HG03469 (cell line): ENCODE measurements around the gene ACRBP.
"Not testable (repeated sequence)": the region's sequence is repeated elsewhere in the genome, so short reads cannot be mapped to it uniquely, and the experiment has no call there.

Experiments
- ATAC-seq: cut with Tn5 transposase; IDR thresholded peaks from one replicate; pipeline ENCODE4 v1.9.1; 2021; ENCODE audit warnings: mild to moderate bottlenecking, moderate library complexity, moderate number of reproducible peaks; ENCODE audit not compliant: unreplicated experiment

Gene ACRBP

DNA sequence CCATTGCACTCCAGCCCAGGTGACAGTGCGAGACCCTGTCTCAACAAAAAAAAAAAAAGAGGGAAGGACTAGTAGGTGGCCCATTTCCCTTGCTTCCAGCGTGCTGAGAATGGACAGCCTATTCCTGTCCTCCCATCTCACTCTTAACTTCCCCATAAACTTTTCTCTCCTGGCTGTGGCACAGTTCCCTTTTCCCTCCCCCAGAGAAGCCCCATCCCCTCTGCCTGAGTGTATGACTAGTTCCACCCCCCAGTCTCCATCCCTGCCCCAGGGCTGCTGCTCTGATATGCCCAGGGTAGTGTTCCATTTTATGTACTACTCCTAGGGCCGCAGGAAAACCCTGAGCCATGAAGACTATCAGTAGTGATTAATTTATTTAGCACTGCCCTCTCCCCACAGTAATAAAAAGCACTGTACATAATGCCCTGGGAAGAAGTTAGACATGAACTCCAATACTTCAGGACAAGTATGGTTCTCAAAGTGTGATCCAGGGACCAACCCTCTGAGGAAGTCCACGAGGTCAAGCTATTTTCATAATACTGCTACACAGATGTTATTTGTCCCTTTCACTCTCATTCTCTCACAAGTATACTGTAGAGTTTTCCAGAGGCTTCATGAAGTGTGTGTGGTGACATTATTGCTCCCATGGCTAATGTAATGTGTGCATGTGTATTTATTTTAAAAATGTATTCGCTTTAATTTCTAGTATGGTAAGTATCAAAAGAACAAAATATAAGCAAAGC lies 28.6 kb downstream of the ACRBP start:
- no peak for ATAC-seq

DNA sequence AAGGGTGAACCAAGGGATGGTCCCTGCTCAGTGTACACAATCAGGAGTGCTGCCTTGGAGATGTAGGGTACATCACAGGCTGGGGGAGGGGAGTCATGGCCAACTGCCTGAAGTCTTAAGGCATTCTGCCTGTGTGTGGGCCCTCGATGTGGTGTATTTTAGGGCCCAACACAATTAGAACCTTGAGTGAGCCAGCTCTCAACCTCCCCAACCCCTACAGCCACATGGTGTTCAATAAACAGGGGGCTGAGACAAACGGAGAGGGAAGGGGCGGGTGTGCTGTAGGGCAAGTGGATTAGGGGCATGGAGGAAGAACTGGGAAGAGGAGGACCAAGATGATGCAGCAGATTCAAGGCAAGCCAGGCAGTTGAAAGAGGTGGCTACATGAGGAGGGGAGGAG lies 31.4 kb downstream of the ACRBP start:
- ATAC-seq = no peak

DNA sequence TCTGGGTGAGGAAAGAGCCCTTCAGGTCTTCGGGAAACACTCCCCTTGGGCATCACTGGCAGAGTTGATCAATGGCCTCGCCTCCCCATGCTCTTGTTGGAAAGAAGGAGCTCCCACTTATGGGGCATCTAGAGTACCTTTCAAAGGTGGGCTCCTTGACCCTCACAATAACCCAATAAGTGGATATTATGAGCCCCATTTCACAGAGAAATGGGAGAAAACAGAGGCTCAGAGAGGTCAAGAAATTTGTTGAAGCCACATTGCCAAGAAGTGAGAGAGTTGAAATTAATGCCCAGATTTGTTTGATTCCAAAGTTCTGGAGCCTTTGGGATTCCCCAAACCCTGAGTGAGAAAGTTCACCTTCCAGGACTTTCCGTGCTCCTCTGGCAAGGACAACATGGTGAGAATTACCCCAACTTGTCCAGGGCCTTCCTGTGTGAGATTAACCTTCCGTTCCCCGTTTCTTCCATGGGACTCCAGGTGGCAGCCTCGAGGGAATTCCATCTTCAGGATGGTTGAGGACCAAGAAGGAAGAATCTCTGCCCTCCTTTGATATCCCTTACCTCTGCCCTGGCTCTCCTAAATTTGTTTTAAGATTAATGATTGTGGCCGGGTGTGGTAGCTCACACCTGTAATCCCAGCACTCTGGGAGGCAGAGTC lies 32.6 kb downstream of the ACRBP start:
- no peak for ATAC-seq

DNA sequence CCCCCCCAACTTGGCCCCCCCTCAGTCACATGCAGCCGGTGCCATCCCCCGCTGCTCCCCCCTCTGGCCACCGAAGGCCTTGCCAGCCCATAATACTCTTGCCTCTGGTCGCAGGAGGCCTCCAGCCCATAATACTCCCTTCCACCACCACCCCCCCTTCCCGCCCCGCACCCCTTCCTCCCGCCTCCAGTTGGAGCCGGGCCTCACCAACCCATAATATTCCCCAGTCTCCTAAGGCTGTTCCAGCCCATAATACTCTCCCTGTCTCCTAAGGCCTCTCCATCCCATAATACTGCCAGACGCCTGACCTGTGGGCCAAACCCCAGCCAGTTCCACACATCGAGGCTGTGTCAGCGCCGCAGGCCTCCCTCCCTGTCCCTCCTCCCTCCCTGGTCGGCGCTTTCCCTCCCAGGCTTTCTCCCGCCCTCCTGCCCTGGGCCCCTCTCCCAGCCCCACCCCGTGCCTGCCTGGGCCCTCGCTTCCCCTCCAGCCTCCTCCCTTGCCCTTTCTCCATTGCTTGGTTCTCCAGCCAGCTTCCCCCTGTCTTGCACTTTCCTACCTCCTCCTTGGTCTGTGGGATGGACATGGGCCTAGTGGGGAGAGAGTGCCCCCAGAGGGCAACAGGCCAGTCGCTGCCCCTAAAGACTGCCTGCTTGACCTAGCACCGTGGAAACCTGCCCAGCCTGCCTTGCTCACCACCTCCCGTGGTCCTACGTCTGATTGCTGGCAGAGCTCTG lies 33.3 kb downstream of the ACRBP start:
- ATAC-seq = no peak

DNA sequence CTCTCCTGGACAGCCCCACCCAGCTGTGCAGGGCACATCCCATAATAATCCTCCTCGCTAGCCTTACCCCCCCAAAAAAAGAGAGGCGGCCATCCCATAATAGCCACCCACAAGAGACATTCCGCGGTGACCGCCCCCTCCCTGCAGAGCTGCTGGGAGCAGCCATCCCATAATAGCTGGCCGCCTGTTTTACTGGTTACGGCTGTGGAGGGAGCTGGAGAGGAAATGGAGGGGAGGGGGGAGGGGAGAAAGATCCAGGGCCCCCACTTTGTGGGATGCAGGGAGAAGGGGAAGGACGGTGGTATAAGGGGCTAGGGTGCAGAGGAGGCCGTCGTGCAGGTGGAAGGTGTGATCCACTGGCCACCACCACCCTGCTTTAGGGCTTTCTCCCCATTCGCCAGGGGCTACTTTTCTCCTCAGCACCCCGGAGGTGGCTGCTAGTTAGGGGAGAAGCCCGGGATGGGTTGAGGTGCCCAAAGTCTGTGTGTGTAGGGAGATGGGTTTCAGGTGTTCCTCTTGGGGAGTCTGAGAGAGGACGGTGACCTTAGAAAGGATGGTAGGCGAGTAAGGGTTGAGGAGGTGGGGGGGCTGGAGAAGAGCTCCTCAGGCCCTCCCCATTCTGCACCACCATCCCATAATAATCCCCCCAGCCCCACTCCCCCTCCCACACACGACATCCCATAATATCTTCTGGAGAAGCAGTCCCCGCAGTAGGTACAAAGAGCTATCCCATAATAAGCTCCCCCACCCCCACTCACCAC lies 34.0 kb downstream of the ACRBP start:
- no peak for ATAC-seq

DNA sequence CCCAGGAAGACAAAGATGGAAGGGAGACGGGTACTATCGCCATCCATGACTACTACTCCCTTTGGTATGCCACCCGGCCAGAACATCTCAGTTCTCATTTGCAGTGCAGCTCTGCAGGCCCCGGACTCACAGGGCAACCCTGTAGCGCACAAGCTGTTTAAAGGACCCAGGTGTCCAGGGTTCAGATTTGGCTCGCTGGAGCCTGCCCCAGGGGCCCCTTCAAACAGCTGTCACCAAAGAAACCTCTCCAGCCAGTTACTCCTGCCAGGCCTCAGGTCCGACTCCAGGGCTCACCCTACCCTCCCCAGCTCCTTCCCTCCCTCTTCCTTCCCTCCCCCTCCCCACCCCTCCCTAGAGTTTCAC lies 34.6 kb downstream of the ACRBP start:
- no peak for ATAC-seq

DNA sequence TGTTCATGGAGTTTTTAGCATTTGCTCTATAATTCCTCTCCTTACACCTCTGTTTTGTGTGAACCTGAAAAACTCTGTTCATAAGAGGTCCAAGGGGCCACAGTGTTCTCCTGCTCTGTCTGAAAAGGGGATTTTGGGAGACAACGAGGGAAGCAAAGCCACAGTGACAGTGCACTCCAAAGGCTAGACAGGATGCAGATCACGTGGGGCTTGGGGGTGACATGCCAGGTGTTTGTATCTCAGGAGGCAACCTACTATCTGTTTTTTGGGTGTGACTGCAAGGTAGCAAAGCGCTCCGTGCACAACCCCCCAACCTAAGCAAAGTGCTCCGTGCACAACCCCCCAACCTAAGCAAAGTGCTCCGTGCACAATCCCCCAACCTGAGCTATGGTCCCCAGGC lies 35.0 kb downstream of the ACRBP start:
- no peak for ATAC-seq

DNA sequence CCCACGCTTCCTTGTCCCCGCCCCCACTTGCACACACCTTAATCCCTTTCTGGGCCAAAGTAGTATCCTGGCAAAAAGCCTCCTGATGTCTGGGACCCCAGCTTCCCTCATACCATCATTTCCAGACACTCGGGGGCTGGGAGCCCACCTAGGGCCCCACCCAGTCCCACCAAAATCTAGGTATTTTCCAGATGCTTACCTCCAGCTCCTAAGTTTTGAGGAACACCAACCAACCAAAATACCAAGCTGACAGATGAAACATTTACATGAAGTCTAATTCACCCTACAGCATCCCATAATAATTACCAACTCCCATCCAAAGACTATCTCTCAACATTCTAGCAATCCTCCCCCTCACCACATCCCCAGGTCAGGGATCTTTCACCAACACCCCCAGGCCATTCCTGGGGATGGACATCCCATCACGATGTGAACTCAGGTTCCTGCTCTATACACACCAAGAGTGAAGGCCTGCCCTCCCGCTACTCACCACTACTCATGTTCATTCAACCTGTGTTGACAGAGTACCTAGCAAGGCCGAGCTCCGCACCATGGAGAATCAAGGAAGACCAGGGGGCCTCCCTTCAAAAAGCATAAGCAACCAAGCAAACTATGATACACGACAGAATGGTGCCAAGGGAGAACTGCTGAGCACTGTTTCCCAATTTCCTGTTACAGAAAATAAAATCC lies 38.5 kb downstream of the ACRBP start:
- ATAC-seq = no peak

DNA sequence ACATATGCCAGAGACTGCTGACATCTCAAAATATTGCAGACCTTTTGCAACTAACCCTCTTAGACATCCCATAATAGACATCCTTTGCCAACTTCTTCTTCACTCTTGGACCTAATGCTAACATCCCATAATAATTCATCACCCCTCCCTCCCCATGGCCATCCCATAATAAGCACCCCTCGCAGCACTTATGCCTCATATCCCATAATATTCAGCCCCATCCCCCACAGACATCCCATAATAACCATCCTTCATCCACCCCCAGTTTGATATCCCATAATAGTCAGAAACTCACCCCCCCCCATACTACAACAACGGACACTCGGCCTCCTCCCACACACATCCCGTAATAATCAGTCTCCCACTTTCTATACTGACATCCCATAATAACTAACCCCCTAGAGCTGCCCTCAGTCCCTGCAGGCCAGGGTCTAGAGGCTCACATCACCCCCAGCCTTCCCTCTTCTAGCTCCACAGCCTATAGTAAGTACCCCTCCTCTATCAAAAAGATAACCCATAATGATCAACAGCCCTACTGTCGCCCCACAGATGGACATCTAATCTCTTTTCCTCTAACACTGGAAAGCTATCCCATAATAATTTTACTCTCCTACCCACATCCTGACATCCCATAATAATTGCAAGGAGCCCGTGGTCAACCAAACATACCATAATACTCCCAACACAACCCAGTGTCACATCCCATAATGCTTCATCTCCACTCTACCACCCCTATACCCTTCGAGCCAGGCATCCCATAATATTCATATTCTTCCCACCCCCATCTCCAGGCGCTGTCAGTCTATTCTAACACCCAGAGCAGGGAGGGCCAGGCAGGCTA lies 39.3 kb downstream of the ACRBP start:
- no peak for ATAC-seq

DNA sequence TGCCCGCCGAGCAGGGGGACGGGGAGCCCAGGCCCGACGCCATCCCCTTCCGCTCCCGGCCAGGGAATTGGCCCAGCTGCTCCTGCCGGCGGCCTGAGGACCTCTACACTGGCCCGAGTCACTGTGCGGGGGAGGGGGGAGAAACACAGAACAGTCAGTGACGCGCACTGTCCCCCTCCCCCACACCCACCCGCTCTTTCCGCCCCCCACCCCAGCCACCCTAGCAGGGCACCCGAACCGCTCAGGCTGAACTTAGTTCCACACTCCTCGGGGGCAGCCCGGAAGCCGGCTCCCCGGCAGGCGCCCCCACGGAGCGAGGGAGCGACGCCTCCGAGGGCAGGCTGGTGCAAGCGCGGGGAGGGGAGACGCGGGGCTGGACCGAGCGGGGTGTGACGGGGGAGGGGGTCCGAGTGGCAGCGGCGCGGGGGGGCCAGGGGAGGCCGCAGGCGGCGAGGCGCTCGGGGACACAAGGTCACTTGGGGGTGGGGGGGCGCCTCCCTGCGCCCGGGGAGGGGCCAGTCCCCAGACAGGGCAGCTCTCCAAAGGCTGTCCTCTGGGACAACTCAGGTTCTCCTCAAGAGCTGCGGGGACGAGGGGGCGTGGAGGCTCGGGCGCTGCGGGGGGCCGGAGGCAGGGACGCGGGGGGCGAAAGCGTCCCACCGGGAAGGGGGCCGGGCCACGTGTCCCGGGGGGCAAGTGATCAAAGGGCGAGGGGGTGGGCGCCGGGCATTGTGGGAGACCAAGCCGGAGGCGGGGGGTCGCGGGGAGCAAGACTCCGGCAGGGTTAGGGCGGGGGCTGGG lies 40.7 kb downstream of the ACRBP start:
- no peak for ATAC-seq

DNA sequence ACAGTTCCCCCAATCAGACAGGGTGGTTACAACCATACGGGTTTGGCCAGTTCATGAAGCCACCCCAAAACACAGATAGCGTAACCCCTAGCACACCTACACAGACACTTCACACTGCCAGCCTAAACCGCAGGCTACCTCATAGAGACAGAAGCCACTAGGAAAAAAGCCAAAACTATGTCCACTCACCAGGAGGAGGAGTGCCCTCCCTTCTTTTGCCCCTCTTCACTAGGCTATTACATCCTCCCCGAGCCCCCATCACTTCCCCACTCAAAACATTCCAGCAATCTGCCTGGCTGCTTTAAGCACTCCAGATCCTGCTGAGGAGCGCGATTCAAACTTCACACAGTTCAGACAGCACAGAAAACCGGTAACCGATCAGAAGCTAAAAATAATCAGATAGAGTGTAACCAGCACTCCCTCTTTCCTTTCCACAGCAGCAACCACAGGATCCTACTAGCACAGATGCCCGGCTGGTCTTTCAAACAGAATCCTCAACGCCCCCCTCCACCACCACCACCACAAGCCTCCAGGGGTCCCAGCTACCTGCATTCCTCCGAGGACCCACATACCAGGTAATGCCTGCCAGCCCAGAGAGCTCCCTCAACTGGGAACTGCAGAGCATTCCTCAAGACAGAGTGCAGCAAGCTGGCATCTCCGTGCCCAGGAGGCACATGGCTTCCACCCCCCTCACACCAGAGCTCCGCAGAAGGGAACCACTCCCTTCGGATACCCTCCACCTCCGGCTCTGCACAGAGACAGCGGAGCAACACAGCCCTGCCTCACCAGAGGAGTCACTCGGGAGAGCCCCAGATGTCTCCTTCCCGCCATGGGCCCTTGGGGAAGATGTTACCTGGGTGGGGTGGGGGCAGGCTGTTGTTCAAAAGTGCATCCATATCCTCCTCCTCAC lies 41.6 kb downstream of the ACRBP start:
- no peak for ATAC-seq

DNA sequence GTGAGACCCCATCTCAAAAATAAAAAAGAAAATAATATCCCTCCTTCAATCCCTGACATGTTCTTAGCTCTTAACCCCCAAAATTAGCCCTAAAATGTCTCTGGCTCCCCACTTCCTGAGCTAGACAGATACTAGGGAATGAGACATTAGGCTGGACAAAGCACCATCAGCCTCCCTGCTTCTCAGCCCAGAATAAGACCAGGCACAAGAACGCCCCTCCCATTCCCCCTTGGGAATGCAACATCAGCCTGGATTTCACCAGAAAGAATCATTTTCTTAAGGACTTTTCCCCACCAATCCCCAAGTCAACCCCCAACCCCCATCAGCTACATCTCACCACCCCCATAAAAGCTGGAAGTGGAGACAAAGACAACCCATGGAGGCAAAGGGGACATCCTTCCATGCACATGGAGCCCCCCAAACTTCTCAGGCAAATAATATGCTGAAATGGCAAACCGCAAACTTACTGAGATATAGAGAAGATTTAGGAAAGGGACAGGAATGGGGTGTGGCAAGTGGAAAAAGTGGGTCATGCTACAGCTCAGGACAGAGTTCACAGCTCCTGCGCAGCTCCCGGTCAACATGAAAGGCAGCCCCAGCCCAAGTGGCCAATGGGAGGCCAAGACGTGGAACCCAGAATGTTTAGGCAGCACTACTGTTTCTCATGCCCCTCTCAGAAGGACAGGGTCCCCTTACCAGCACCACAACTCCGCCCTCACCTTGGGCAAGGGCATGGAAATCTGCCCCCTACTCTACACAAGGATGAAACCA lies 42.8 kb downstream of the ACRBP start:
- ATAC-seq = no peak

DNA sequence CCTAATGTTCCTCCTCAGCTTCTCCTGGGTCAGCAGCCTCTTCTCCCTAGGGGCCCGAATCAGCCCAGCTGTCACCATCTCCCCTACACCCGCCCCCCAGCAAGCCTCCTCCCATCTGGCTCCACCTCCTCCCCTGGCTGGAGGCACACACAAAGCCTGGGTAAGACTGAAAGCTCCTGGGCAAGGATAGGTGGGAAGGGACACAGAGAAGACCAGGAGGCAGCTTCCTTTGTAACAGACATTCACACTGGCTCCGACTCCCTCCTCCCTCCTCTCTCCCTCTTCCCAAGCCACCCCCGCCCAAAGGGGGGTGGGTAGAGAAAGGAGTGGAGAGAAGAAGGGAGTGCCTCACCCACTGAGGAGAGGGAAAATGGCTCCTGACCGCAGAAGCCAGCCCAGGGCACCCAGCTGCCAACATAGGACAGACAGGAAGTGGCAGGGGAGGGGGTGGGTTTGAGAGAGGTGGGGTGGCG lies 44.1 kb downstream of the ACRBP start:
- ATAC-seq = no peak

DNA sequence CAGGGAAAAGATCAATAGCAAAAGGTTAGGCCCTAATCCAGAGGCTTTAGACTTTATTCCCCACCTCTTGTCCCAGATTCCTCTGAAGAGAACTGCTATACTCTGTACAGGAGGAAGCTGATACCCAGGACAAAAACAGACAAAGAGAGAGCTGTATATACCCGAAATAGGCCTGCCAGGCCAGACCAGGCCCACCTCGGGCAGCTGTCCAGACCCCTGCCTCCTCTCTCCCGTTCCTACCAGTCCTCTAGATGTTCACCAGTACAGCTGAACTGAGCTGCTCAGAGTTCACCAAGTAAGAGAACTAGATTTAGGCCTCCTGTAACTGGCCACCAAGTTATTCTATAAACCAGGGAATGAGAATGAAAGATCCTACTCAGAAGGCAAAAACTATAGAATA lies 44.7 kb downstream of the ACRBP start:
- ATAC-seq = no peak

DNA sequence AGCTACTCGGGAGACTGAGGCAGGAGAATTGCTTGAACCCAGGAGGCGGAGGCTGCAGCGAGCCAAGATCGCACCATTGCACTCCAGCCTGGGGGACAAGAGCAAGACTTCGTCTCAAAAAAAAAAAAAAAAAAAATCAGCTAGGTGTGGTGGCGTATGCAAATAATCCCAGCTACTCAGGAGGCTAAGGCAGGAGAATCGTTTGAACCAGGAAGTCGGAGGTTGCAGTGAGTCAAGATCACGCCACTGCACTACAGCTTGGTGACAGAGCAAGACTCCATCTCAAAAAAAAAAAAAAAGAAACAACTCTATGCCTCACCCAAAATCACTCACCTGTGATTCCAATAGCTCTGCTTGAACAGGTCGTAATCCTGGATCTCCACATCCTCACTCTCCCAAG lies 51.6 kb downstream of the ACRBP start:
- ATAC-seq = not testable (repeated sequence)

DNA sequence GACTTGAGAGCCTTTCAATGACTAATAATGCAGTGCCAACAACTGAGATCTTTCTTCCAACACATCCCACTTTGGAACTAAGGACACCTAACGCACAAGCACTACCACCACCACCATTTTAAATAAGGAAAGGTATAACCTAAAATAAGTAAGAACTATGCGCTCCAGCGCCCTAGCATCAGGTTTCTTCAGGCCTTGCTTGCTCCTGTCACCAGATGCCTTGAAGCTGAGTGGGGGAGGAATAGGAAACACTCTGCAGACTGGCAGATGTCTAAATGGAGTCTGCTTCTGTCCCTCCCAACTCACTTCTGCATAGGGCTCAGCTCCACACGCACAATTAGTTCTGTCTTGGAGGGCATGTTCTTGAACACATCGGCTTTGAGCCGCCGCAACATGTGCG lies 55.1 kb downstream of the ACRBP start:
- no peak for ATAC-seq
